IPS-20b (cell line): ENCODE data around the gene TRH.

Experiments used
- H3K27ac ChIP-seq: one replicate; pipeline ENCODE4 v1.5.1; 2013; ENCODE audit warnings: low read length
- H3K27me3 ChIP-seq: 2 replicates; pipeline ENCODE4 v1.6.1; 2013; ENCODE audit warnings: mild to moderate bottlenecking, low read length, inconsistent platforms; ENCODE audit not compliant: insufficient read depth
- H3K36me3 ChIP-seq: 2 replicates; pipeline ENCODE4 v1.6.1; 2013; ENCODE audit warnings: low read depth, mild to moderate bottlenecking, inconsistent platforms, low read length, moderate library complexity; ENCODE audit not compliant: insufficient read depth
- H3K4me1 ChIP-seq: 2 replicates; pipeline ENCODE4 v1.6.1; 2013; ENCODE audit warnings: mild to moderate bottlenecking, control low read depth, inconsistent platforms, low read length, moderate library complexity; ENCODE audit not compliant: insufficient read depth
- H3K4me3 ChIP-seq: 2 replicates; pipeline ENCODE4 v1.5.1; 2013; ENCODE audit warnings: mild to moderate bottlenecking, low read length, inconsistent platforms
- H3K9ac ChIP-seq: 2 replicates; pipeline ENCODE4 v1.6.1; 2013; ENCODE audit warnings: low read depth, mild to moderate bottlenecking, inconsistent platforms, low read length, moderate library complexity
- H3K9me3 ChIP-seq: 2 replicates; pipeline ENCODE4 v1.6.1; 2013; ENCODE audit warnings: mild to moderate bottlenecking, low read depth, low read length, inconsistent platforms; ENCODE audit not compliant: insufficient read depth

Gene TRH

DNA sequence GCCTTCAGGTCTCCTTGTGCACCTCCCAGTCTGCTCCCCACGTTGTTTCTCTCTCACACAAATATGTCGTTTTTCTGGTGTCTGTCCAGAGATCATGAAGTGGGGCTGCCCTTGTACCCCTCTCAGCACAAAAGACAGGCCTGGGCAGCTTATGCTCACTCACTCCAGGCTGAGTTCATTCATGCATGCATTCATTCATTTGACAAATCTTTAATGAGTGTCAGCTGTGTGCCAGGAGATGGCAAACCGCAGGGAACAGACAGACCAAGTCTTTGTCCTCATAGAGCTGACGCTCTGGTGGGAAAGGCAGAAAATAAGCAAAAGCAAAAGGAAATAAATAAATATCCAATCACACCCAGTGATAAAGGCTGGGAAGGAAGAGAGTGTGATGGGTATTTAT, 7.6 kb upstream of the TRH start:
- H3K36me3 ChIP-seq, result no peaks in the 10 kb centered on the region

GRCh38 chr3:129967761-129968160, 6.8 kb upstream of the TRH start:
- Histone ChIP-seq H3K36me3 (no peaks in the 10 kb centered on the region), H3K27ac (no peak overlapping the region), H3K4me1 (peaks cover 9% of the 10 kb centered on the region; the same call in 1 of the 2 replicates), H3K27me3 (peaks cover 77% of the 10 kb centered on the region), H3K4me3 (no peak overlapping the region), H3K9me3 (no peaks in the 10 kb centered on the region), H3K9ac (no peak overlapping the region)

More for the DNA sequence above, 7.6 kb upstream of the TRH start:
- Histone ChIP-seq H3K27me3 (peaks cover 68% of the 10 kb centered on the region), H3K9me3 (no peaks in the 10 kb centered on the region), H3K27ac (no peak overlapping the region), H3K4me1 (peaks cover 9% of the 10 kb centered on the region; the same call in 1 of the 2 replicates), H3K9ac (no peak overlapping the region), H3K4me3 (no peak overlapping the region)

- peak overlapping the region; percentile 51 for H3K4me3 ChIP-seq
- peaks cover 100% of the 10 kb centered on the region for H3K27me3 ChIP-seq
- H3K4me1 ChIP-seq, result peaks cover 9% of the 10 kb centered on the region; the same call in 1 of the 2 replicates
- H3K9me3 ChIP-seq, result no peaks in the 10 kb centered on the region
- H3K36me3 ChIP-seq, result no peaks in the 10 kb centered on the region
- no peak overlapping the region for H3K27ac ChIP-seq
- no peak overlapping the region for H3K9ac ChIP-seq
Measured at GRCh38 chr3:129971351-129972052, 3.0 kb upstream of the TRH start.

- Histone ChIP-seq H3K9me3 (no peaks in the 10 kb centered on the region), H3K4me1 (peaks cover 9% of the 10 kb centered on the region; the same call in 1 of the 2 replicates), H3K27me3 (peaks cover 100% of the 10 kb centered on the region), H3K36me3 (no peaks in the 10 kb centered on the region), H3K4me3 (no peak overlapping the region), H3K9ac (no peak overlapping the region), H3K27ac (no peak overlapping the region)
Measured at GRCh38 chr3:129972301-129972700, 2.2 kb upstream of the TRH start.

DNA sequence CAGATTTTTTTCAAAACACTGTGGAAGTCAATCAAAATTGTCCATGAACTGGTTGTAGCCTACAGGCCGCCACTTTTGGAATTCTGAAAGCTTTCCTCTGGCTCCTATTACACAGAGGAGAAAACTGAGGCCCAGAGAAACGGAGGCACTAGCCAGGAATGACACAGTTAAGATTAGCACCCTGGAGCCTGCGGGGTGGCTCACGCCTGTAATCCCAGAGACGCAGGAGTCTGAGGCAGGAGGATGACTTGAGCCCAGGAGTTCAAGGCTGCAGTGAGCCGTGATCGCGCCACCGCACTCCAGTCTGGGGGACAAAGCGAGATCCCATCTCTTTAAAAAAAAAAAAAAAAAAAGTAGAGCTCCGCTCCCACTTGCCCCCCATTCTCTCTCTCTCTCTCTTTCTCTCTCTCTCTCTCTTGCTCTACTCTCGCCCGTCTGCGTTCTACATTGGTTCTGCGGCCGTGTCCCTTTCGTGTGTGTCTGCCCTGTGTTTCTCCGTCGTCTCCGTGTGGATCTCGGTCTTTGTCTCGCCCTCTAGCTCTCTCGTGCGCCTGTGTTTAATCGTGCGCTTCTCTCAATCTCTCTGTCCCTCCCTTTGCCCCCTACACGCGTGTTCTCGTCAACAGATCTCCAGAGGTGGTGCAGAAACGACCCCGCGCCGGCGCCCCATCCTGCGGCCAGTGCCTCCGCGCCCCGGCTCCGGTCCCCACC, 512 bp upstream of the TRH start:
- Histone ChIP-seq H3K4me3 (peak overlapping the region; percentile 51), H3K27ac (no peak overlapping the region), H3K27me3 (peaks cover 100% of the 10 kb centered on the region), H3K4me1 (peaks cover 9% of the 10 kb centered on the region; the same call in 1 of the 2 replicates), H3K9ac (no peak overlapping the region), H3K9me3 (no peaks in the 10 kb centered on the region), H3K36me3 (no peaks in the 10 kb centered on the region)

DNA sequence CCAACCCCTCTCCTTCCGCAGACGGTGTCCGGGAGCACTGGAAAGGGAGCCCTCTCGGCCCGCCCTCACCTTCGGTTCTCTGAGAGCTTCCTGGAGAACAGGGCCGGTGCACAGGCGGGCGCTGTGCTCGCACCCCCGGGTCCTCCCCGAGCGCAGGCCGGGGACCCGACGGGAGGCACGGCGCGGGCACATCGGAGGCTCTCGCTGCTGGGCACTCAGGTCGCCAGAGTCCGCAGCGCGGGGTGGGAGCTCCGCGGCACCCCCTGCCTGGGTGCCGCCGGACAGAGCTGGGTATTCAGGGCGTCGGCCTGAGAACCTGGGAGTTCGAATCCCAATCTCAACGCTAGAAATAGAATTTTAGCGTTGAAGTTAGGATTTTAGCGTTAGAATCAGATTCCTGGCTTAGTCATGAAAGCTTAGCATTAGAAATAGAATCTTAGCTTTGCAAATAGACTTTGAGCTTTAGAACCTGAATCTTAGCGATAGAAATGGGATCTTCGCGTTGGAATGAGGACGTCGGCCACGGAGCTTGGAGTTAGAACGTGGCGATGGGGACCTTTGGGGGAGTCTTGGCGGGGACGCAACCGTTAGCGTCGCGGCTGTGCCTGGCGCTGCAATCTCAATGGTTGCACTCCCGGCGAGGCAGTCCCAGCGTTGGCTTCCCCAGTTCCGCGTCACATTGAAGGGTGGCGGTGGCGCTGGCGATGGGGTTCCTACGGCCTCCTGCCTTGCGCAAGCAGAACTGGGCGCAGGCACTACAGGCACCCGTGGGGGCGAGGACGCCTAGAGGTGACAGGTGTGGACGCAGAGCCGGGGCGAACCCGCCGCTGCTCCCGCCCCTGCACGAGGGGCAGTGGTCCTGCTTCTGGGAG, 549 bp downstream of the TRH start:
- Histone ChIP-seq H3K9ac (no peak overlapping the region), H3K36me3 (no peaks in the 10 kb centered on the region), H3K9me3 (no peaks in the 10 kb centered on the region), H3K27me3 (peaks cover 100% of the 10 kb centered on the region), H3K4me1 (peaks cover 9% of the 10 kb centered on the region; the same call in 1 of the 2 replicates), H3K4me3 (peak overlapping the region; percentile 51; the same call in 1 of the 2 replicates), H3K27ac (no peak overlapping the region)

GRCh38 chr3:129975705-129976048, 1.2 kb downstream of the TRH start:
- Histone ChIP-seq H3K27ac (no peak overlapping the region), H3K4me3 (peak overlapping the region; percentile 51; the same call in 1 of the 2 replicates), H3K36me3 (no peaks in the 10 kb centered on the region), H3K27me3 (peaks cover 100% of the 10 kb centered on the region), H3K9ac (no peak overlapping the region), H3K9me3 (no peaks in the 10 kb centered on the region), H3K4me1 (peaks cover 7% of the 10 kb centered on the region; the same call in 1 of the 2 replicates)

GRCh38 chr3:129976286-129976685, 1.8 kb downstream of the TRH start:
- Histone ChIP-seq H3K4me3 (no peak overlapping the region), H3K4me1 (peaks cover 1% of the 10 kb centered on the region; the same call in 1 of the 2 replicates), H3K9ac (no peak overlapping the region), H3K36me3 (no peaks in the 10 kb centered on the region), H3K27me3 (peaks cover 100% of the 10 kb centered on the region), H3K9me3 (no peaks in the 10 kb centered on the region), H3K27ac (no peak overlapping the region)

GRCh38 chr3:129978123-129978522, 3.6 kb downstream of the TRH start:
- no peaks in the 10 kb centered on the region for H3K36me3 ChIP-seq
- no peak overlapping the region for H3K9ac ChIP-seq
- peaks cover 94% of the 10 kb centered on the region for H3K27me3 ChIP-seq
- no peak overlapping the region for H3K27ac ChIP-seq
- H3K4me1 ChIP-seq, result no peaks in the 10 kb centered on the region
- H3K4me3 ChIP-seq, result no peak overlapping the region
- no peaks in the 10 kb centered on the region for H3K9me3 ChIP-seq

- Histone ChIP-seq H3K9ac (no peak overlapping the region), H3K4me1 (no peaks in the 10 kb centered on the region), H3K4me3 (no peak overlapping the region), H3K27me3 (peaks cover 82% of the 10 kb centered on the region), H3K36me3 (no peaks in the 10 kb centered on the region), H3K27ac (no peak overlapping the region), H3K9me3 (no peaks in the 10 kb centered on the region)
Measured at GRCh38 chr3:129979905-129980304, 5.4 kb downstream of the TRH start.

- no peak overlapping the region for H3K9ac ChIP-seq
- H3K27me3 ChIP-seq, result peaks cover 45% of the 10 kb centered on the region
- no peaks in the 10 kb centered on the region for H3K9me3 ChIP-seq
- no peak overlapping the region for H3K4me3 ChIP-seq
- no peaks in the 10 kb centered on the region for H3K4me1 ChIP-seq
- H3K27ac ChIP-seq, result no peak overlapping the region
- H3K36me3 ChIP-seq, result no peaks in the 10 kb centered on the region
Measured at GRCh38 chr3:129983561-129983960, 9.0 kb downstream of the TRH start.
